Endothelial cell of hepatic sinusoid (primary cell): Measurements from ENCODE around the gene TM9SF4.

ENCODE experiments used
- in situ Hi-C: cut with HindIII; loops from 2 replicates; pipeline ENCODE4 v1.10.0; 2017; ENCODE audit warnings: low sequenced_read_pairs

The TM9SF4 gene

GRCh38 chr20:32204205-32205109 is 94.9 kb downstream of the TM9SF4 start:
- in situ Hi-C loops: no loop called here

GRCh38 chr20:32205110-32205842 is 95.8 kb downstream of the TM9SF4 start:
- in situ Hi-C loops: no loop called here

- in situ Hi-C loops: no loop called here
Measured at GRCh38 chr20:32205843-32206759, 96.6 kb downstream of the TM9SF4 start.

GRCh38 chr20:32206760-32207625 is 97.5 kb downstream of the TM9SF4 start:
- in situ Hi-C loops: no loop called here

GRCh38 chr20:32207626-32208498 is 98.3 kb downstream of the TM9SF4 start, which contains the start of the genes PLAGL2 and POFUT1:
TSS of gene PLAGL2 (minus strand) at chr20:32207743. CDS start at chr20:32202178, 5,565 bp downstream.
TSS of gene POFUT1 (plus strand) at chr20:32207880. CDS start at chr20:32207942, 62 bp downstream.
- in situ Hi-C loops: no loop called here

GRCh38 chr20:32208499-32209154 is 99.1 kb downstream of the TM9SF4 start:
- in situ Hi-C loops: no loop called here

GRCh38 chr20:32209850-32210605 is 100.5 kb downstream of the TM9SF4 start:
- in situ Hi-C loops: loop anchor here (5.0 to 10.0 kb wide), 3 partner anchors 72 to 395 kb away; partner anchors contain the start of gene MYLK2

- in situ Hi-C loops: loop anchor here (5.0 to 10.0 kb wide), 3 partner anchors 68 to 399 kb away; partner anchors contain the start of gene MYLK2
Measured at GRCh38 chr20:32213870-32214269, 104.4 kb downstream of the TM9SF4 start.

GRCh38 chr20:32215147-32215546 is 105.6 kb downstream of the TM9SF4 start:
- in situ Hi-C loops: loop anchor here (5.0 to 10.0 kb wide), 3 partner anchors 98 to 400 kb away; partner anchors contain the start of gene MYLK2

- in situ Hi-C loops: loop anchor here (5.0 to 10.0 kb wide), 3 partner anchors 98 to 401 kb away; partner anchors contain the start of gene MYLK2
Measured at GRCh38 chr20:32215729-32216128, 106.2 kb downstream of the TM9SF4 start.

- in situ Hi-C loops: loop anchor here (5.0 to 10.0 kb wide), 3 partner anchors 99 to 402 kb away; partner anchors contain the start of gene MYLK2
Measured at GRCh38 chr20:32216179-32217142, 106.9 kb downstream of the TM9SF4 start.
